GM21529 (cell line): ENCODE measurements around the gene ARMH4.
A peak's percentile ranks its signal among the peaks of the same experiment; 100 is the strongest.

Experiments used
- ATAC-seq: cut with Tn5 transposase; IDR thresholded peaks from one replicate; pipeline ENCODE4 v1.9.1; 2021; ENCODE audit not compliant: unreplicated experiment

ARMH4 gene

GRCh38 chr14:58152014-58152857 lies at the start of gene ARMH4:
TSS of gene ARMH4 (minus strand) at chr14:58152213. CDS start at chr14:58139358, 12,855 bp downstream.
- peak; percentile 94 for ATAC-seq

GRCh38 chr14:58200846-58201245 lies 48.8 kb upstream of the ARMH4 start:
- no peak for ATAC-seq

GRCh38 chr14:58200480-58200841 lies 48.4 kb upstream of the ARMH4 start:
- peak; percentile 11 for ATAC-seq

- ATAC-seq: peak; percentile 93
Observed at GRCh38 chr14:58199726-58200479, 47.9 kb upstream of the ARMH4 start, which contains the start of gene ACTR10. TSS of gene ACTR10 (plus strand) at chr14:58200149. CDS start at chr14:58200218, 69 bp downstream.

- ATAC-seq: no peak
Observed at GRCh38 chr14:58198086-58198485, 46.1 kb upstream of the ARMH4 start.

- no peak for ATAC-seq
Observed at GRCh38 chr14:58196198-58196597, 44.2 kb upstream of the ARMH4 start.

GRCh38 chr14:58193542-58193941 lies 41.5 kb upstream of the ARMH4 start:
- ATAC-seq: no peak

GRCh38 chr14:58191763-58192601 lies 40.0 kb upstream of the ARMH4 start:
- ATAC-seq: no peak

GRCh38 chr14:58189176-58189575 lies 37.2 kb upstream of the ARMH4 start:
- ATAC-seq: no peak

GRCh38 chr14:58177125-58177524 lies 25.1 kb upstream of the ARMH4 start:
- ATAC-seq: no peak

GRCh38 chr14:58171090-58171489 lies 19.1 kb upstream of the ARMH4 start:
- ATAC-seq: peak; percentile 98

- ATAC-seq: no peak
Observed at GRCh38 chr14:58167891-58168290, 15.9 kb upstream of the ARMH4 start.

- no peak for ATAC-seq
Observed at GRCh38 chr14:58167057-58167456, 15.0 kb upstream of the ARMH4 start.

- ATAC-seq: peak; percentile 63
Observed at GRCh38 chr14:58166005-58166983, 14.3 kb upstream of the ARMH4 start.

GRCh38 chr14:58160561-58160960 lies 8.5 kb upstream of the ARMH4 start:
- no peak for ATAC-seq

GRCh38 chr14:58151133-58152013 lies 640 bp downstream of the ARMH4 start:
- no peak for ATAC-seq

GRCh38 chr14:58150243-58150805 lies 1.7 kb downstream of the ARMH4 start:
- no peak for ATAC-seq

GRCh38 chr14:58149196-58149595 lies 2.8 kb downstream of the ARMH4 start:
- no peak for ATAC-seq

- ATAC-seq: no peak
Observed at GRCh38 chr14:58146399-58146798, 5.6 kb downstream of the ARMH4 start.
